ENCODE data around the gene PCNX1.

The PCNX1 gene

GRCh38 chr14:71155743-71156142, 248.5 kb downstream of the PCNX1 start:
- Histone ChIP-seq H3K9me2 (replicated peaks; ENCODE audit: insufficient read depth, low read length) (no peaks in the 10 kb centered on the region), H3K79me2 (ENCODE audit: insufficient read depth, low read length) (no peaks in the 10 kb centered on the region), H2AFZ (ENCODE audit: low read depth, low read length, severe bottlenecking) (no peak overlapping the region), H3K9ac (ENCODE audit: low read length) (no peak overlapping the region), H4K20me1 (ENCODE audit: low read depth, low read length) (no peaks in the 10 kb centered on the region), H3K4me3 (ENCODE audit: insufficient read depth, low read length, poor library complexity, severe bottlenecking) (no peak overlapping the region), H3K27ac (ENCODE audit: low read depth, low read length) (no peak overlapping the region), H3F3A (ENCODE audit: insufficient read depth) (no peaks in the 10 kb centered on the region), H3K36me3 (ENCODE audit: low read length) (no peaks in the 10 kb centered on the region), H3K4me2 (ENCODE audit: low read depth, low read length, poor library complexity, severe bottlenecking) (no peak overlapping the region), H3K9me3 (ENCODE audit: insufficient read depth, low read length) (peaks cover 8% of the 10 kb centered on the region; the same call in 1 of the 2 replicates), H3K27me3 (ENCODE audit: low read length) (no peaks in the 10 kb centered on the region)
- no peak for TF ChIP-seq EZH2phosphoT487 (conservative IDR thresholded peaks at IDR 0.05; ENCODE audit: low read length)
- TF ChIP-seq CTCF (IDR thresholded peaks at IDR 0.05; ENCODE audit: insufficient read depth, low read length, poor library complexity, severe bottlenecking), result no peak

GRCh38 chr14:71163050-71163841, 256.0 kb downstream of the PCNX1 start:
- Histone ChIP-seq H3K9me3 (ENCODE audit: insufficient read depth, low read length) (peaks cover 6% of the 10 kb centered on the region; the same call in 1 of the 2 replicates), H4K20me1 (ENCODE audit: low read depth, low read length) (no peaks in the 10 kb centered on the region), H3K9ac (ENCODE audit: low read length) (no peak overlapping the region), H3K4me2 (ENCODE audit: low read depth, low read length, poor library complexity, severe bottlenecking) (no peak overlapping the region), H3K27ac (ENCODE audit: low read depth, low read length) (no peak overlapping the region), H3K27me3 (ENCODE audit: low read length) (no peaks in the 10 kb centered on the region), H3K4me3 (ENCODE audit: insufficient read depth, low read length, poor library complexity, severe bottlenecking) (no peak overlapping the region), H3K9me2 (replicated peaks; ENCODE audit: insufficient read depth, low read length) (no peaks in the 10 kb centered on the region), H3K79me2 (ENCODE audit: insufficient read depth, low read length) (no peaks in the 10 kb centered on the region), H3K36me3 (ENCODE audit: low read length) (no peaks in the 10 kb centered on the region), H3F3A (ENCODE audit: insufficient read depth) (no peaks in the 10 kb centered on the region), H2AFZ (ENCODE audit: low read depth, low read length, severe bottlenecking) (no peak overlapping the region)
- TF ChIP-seq CTCF (IDR thresholded peaks at IDR 0.05; ENCODE audit: insufficient read depth, low read length, poor library complexity, severe bottlenecking) (no peak), EZH2phosphoT487 (conservative IDR thresholded peaks at IDR 0.05; ENCODE audit: low read length) (no peak)

GRCh38 chr14:71163842-71164629, 256.8 kb downstream of the PCNX1 start:
- H3K9me2 ChIP-seq (replicated peaks; ENCODE audit: insufficient read depth, low read length), result no peaks in the 10 kb centered on the region
- no peaks in the 10 kb centered on the region for H4K20me1 ChIP-seq (ENCODE audit: low read depth, low read length)
- no peak overlapping the region for H2AFZ ChIP-seq (ENCODE audit: low read depth, low read length, severe bottlenecking)
- H3K9me3 ChIP-seq (ENCODE audit: insufficient read depth, low read length), result peaks cover 6% of the 10 kb centered on the region; the same call in 1 of the 2 replicates
- H3K9ac ChIP-seq (ENCODE audit: low read length), result no peak overlapping the region
- no peaks in the 10 kb centered on the region for H3F3A ChIP-seq (ENCODE audit: insufficient read depth)
- H3K27ac ChIP-seq (ENCODE audit: low read depth, low read length), result no peak overlapping the region
- H3K4me2 ChIP-seq (ENCODE audit: low read depth, low read length, poor library complexity, severe bottlenecking), result no peak overlapping the region
- no peak for TF ChIP-seq EZH2phosphoT487 (conservative IDR thresholded peaks at IDR 0.05; ENCODE audit: low read length)
- no peak for TF ChIP-seq CTCF (IDR thresholded peaks at IDR 0.05; ENCODE audit: insufficient read depth, low read length, poor library complexity, severe bottlenecking)
- H3K79me2 ChIP-seq (ENCODE audit: insufficient read depth, low read length), result no peaks in the 10 kb centered on the region
- H3K27me3 ChIP-seq (ENCODE audit: low read length), result no peaks in the 10 kb centered on the region
- no peak overlapping the region for H3K4me3 ChIP-seq (ENCODE audit: insufficient read depth, low read length, poor library complexity, severe bottlenecking)
- H3K36me3 ChIP-seq (ENCODE audit: low read length), result no peaks in the 10 kb centered on the region

All from SU-DHL-6 (cell line).